GM18870 (cell line): ENCODE data around the gene NR1H2.

Source experiments
- ATAC-seq: cut with Tn5 transposase; IDR thresholded peaks from one replicate; pipeline ENCODE4 v1.9.1; 2021; ENCODE audit warnings: moderate library complexity; ENCODE audit not compliant: unreplicated experiment

The NR1H2 gene

GRCh38 chr19:50399368-50399745 lies 23.1 kb downstream of the NR1H2 start:
- no peak for ATAC-seq

DNA sequence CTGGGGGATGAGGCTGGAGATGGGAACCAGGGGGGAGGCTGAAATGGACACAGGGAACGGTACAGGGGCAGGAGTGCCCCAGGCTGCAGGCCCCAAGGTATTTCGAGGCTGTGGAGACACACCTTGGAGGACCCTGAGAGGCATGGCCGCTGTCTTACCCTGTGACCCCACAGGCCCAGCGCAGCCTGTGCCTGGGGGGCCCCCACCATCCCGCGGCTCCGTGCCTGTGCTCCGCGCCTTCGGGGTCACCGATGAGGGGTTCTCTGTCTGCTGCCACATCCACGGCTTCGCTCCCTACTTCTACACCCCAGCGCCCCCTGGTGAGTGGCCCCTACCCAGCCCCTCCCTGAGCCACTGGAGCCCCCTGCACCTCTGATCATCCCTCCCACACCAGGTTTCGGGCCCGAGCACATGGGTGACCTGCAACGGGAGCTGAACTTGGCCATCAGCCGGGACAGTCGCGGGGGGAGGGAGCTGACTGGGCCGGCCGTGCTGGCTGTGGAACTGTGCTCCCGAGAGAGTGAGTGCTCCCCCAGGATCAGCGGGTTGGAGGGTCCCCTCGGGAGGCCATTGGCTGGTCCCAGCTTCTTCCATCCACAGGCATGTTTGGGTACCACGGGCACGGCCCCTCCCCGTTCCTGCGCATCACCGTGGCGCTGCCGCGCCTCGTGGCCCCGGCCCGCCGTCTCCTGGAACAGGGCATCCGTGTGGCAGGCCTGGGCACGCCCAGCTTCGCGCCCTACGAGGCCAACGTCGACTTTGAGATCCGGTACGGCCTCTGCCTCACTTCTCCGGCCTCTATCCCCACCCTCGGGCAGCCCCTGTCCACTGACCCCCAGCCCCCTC lies 25.6 kb downstream of the NR1H2 start:
- ATAC-seq = no peak

DNA sequence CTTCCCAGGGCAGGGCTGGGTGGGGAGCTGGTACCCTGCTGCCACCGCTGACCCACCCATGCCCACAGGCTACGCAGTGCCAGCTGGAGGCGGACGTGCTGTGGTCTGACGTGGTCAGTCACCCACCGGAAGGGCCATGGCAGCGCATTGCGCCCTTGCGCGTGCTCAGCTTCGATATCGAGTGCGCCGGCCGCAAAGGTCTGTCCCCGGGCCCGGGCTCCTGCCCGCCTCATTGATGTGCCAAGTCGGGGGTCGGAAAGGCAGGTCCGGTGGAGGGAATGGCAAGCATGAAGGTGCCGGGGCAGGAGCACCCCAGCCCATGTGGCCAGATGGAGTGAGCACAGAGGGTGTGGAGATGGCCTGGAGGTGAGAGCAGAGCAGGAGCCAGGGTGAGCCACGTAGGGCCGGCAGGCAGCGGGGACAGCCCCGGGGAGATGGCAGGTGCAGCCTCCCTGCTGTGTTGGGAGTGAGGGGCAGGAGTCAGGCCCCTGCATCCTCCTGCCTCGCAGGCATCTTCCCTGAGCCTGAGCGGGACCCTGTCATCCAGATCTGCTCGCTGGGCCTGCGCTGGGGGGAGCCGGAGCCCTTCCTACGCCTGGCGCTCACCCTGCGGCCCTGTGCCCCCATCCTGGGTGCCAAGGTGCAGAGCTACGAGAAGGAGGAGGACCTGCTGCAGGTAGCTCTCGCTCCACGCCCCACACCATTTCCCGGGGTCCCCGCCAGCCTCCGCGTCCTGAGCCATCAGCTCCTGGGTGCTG lies 26.5 kb downstream of the NR1H2 start:
- no peak for ATAC-seq

- no peak for ATAC-seq
Observed at GRCh38 chr19:50406156-50406820, 30.0 kb downstream of the NR1H2 start.

DNA sequence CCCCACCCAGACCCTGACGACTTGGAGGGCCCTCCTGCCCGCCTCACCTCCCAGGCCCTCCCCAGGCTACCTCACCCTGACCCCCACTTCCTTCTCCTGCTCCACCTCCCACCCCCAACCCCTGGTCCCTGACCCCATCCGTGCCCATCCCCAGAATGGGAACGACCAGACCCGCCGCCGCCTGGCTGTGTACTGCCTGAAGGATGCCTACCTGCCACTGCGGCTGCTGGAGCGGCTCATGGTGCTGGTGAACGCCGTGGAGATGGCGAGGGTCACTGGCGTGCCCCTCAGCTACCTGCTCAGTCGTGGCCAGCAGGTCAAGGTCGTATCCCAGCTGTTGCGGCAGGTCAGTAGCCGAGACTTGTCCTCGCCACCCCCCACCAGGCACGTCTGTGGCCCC lies 30.6 kb downstream of the NR1H2 start:
- no peak for ATAC-seq

- no peak for ATAC-seq
Observed at GRCh38 chr19:50409347-50409746, 33.1 kb downstream of the NR1H2 start.

DNA sequence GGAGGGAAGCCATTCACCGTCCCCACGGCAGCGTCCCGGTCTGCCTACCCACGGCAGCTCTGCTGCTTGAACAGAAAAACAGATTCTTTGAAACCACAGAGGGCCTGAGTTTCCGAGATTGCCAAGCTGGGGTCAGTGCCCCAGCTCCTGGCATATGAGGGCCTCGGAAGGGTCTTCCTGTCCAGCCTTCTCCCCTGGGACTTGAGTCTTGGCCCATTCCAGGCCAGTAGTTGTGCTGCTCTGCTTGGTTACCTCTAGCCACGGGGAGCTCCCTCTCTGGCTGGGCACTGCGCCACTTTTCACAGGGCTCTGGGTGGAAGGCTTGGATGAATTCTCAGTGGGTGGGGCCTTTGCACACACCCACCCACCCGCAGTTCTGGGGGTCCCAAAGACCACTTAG lies 33.9 kb downstream of the NR1H2 start:
- ATAC-seq = no peak

DNA sequence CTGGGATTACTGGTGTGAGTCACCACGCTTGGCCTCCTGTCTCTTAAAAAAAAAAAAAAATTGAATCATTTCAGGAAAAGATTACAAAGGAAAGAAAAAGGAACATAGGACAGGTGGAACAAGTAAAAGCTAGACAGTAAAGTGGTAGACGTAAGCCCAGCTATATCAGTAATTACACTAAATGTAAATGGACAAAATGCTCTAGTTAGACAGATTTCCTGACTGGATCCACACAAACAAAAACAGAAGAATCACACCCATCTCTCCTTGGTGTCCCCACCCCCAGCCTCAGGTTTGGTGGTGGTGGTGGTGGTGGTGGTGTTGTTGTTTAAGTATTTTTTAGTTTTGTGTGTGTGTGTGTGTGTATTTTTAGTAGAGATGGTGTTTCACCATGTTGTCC lies 36.2 kb downstream of the NR1H2 start:
- no peak for ATAC-seq

- ATAC-seq = no peak
Observed at GRCh38 chr19:50413096-50413495, 36.8 kb downstream of the NR1H2 start.

DNA sequence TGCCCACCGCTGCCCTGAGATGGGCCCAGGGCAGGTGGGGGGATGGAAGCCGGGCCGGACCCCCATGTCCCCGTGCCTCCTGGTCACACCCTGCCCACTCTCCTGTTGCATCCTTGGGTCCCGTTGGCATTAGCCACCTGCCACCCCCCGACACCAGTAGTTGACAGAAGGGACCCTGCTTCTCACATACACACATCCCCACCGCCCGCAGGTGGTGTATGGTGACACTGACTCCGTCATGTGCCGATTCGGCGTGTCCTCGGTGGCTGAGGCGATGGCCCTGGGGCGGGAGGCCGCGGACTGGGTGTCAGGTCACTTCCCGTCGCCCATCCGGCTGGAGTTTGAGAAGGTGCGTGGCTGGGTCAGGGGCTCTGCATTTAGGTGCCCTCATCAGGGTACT lies 37.3 kb downstream of the NR1H2 start:
- ATAC-seq = no peak

GRCh38 chr19:50414864-50415660 lies 38.8 kb downstream of the NR1H2 start:
- no peak for ATAC-seq

DNA sequence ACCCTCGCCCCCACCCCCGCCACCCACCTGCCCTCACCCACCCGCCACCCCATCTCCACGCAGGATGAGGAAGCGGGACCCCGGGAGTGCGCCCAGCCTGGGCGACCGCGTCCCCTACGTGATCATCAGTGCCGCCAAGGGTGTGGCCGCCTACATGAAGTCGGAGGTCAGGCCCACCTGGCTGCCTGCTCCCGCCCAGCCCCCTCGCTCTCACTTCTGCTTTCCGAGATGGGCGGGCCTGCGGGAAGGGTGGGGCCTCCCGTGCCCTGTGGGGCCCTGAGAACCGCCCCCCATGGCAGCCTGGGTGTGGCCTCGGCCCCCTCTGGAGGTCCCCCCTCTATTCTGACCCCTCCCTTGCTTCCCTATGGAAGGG lies 39.4 kb downstream of the NR1H2 start:
- ATAC-seq = no peak

DNA sequence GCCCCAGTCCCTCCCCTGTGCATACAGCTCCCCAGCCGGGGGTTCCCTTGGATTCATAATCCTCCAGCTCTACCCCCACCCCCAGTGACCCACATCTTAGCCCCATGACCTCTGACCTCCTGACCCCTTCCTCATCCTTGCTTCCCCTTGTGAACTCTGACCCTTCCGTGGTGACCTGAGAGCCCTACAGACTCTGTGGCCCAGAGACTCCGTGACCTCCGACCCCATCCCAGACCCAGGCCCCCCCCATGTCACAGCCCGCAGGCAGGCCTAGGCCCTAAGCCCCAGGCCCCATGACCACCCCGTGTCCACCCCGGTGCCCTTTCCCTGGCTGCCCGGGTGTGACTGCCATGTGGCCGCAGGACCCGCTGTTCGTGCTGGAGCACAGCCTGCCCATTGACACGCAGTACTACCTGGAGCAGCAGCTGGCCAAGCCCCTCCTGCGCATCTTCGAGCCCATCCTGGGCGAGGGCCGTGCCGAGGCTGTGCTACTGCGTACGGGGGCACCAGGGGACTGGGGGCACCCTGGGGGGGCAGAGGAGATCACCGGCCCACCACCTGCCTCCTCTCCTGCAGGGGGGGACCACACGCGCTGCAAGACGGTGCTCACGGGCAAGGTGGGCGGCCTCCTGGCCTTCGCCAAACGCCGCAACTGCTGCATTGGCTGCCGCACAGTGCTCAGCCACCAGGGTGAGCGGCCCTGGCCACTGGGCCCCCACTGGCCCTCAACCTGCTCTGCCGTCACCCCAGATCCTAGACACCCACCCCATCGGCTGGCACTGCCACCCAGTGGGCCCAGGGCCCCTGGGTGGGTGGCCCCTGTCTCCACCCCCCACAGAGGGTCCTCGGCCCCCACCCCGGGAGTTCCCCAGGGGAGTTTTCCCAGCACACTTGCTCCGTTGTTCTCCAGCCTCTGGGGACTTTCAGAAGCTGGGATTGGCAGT lies 40.0 kb downstream of the NR1H2 start:
- no peak for ATAC-seq

- no peak for ATAC-seq
Observed at GRCh38 chr19:50417111-50418081, 41.1 kb downstream of the NR1H2 start.

DNA sequence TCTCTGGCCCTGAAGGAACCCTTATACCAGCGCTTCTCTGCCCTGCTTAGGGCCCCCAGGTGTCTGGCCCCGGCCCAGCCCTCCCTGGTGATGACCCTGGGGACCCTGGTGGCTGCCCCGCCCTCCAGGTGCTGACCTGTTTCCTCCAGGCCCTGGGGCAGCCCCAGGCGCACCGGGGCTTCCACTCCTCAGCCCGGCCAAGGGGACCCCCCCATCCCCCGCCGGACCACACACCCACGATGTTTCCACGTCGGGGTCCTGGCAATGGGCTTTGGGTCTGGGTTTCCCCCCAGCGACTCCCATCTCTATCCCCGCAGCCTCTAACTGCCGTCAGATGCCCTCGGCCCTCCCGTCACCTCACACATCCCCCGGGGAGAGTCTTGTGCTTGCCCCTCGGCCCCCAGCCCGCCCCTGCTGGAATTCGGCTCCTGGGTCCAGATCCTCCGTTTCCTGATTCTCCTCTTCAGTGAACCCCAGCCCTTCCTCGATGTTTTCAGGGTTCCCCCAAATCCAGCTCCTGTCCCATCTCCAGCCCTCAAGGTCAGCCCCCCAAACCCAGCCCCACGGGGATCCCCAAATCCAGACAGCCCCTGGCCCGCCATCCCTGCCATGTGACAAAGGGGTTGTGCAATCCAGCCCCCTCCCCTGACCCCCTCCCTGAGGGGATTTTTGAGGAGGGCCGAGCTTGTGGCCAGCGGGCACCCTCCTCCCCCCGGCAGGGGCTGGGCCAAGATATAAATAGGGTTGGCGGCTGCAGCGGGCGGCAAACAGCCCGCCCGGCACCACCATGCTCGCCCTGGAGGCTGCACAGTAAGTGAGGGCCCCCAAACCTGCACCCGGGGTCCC lies 42.1 kb downstream of the NR1H2 start, which contains the start of gene SPIB:
Gene SPIB (plus strand): TSS at position 763 of the 846 bp plus-strand sequence. CDS start 25 bp downstream, at position 788.
- no peak for ATAC-seq

- no peak for ATAC-seq
Observed at GRCh38 chr19:50419022-50419579, 42.8 kb downstream of the NR1H2 start.

DNA sequence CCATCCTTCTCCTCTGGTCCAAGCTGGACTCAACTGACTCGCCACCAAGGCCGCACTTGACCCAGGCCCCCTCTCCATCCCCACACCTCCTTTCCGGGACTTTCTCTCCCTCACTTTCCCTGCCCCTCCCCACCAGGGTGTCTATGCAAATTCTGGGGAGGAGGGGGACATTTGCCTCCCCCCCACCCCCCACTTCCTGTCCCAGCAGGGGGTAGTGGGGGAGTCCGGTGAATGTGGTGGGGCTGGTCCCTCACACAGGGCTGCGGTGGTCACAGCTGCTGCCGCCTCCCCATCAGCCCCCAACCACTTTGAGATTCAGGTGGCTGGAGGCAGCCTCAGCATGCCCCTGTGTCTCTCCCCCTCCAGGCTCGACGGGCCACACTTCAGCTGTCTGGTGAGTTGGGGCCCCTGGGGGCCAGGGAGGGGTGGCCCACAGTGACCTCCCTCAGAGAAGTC lies 43.4 kb downstream of the NR1H2 start:
- ATAC-seq = no peak
